Peyer's patch (tissue), 4 donors: ENCODE measurements around the gene GNAQ.

ENCODE experiments used
- CTCF ChIP-seq, 6 experiments: fragments of 450-650 bp in 4 of 6; fragments of 200-600 bp in 2 of 6; sonication (generic) in 1 of 6; IDR thresholded peaks; one replicate each; pipeline ENCODE4 v1.5.1; 2017 to 2019; ENCODE audit warnings: antibody characterized with exemption in 6 of 6, mild to moderate bottlenecking in 3 of 6, moderate library complexity in 1 of 6
- POLR2A ChIP-seq, 2 donors: fragments of 450-650 bp; IDR thresholded peaks; one replicate each; pipeline ENCODE4 v1.5.1; 2017; ENCODE audit warnings: antibody characterized with exemption in 2 of 2, mild to moderate bottlenecking in 2 of 2, moderate library complexity in 2 of 2

- TF ChIP-seq CTCF (IDR thresholded peaks at IDR 0.05) (no peak), POLR2A (IDR thresholded peaks at IDR 0.05) (no peak)
Observed at GRCh38 chr9:78000221-78000620, 31.4 kb downstream of the GNAQ start.
